Smooth muscle cell (in vitro differentiated cells): ENCODE results near the gene DHPS. TPM values are rescaled to one million over a fixed set of nuclear protein-coding genes. Genes with fewer than 3 reads are reported as not detected.

Source experiments
- DNase-seq: peaks from one replicate; lab custom pipeline; 2025; ENCODE audit not compliant: unreplicated experiment; lab: John Stamatoyannopoulos, UW
- H2AFZ ChIP-seq: fragments of 200-600 bp; sonication (generic); 2 replicates; pipeline ENCODE4 v1.6.0; 2016; ENCODE audit warnings: antibody characterized with exemption, low read depth, mild to moderate bottlenecking
- H3F3A ChIP-seq: fragments of 200-600 bp; sonication (generic); 2 replicates; pipeline ENCODE4 v1.6.0; 2017; ENCODE audit warnings: antibody characterized with exemption, low read depth
- H3K27ac ChIP-seq: fragments of 200-600 bp; sonication (generic); 2 replicates; pipeline ENCODE4 v1.5.1; 2016; ENCODE audit warnings: low read depth, mild to moderate bottlenecking
- H3K27me3 ChIP-seq: fragments of 200-600 bp; sonication (generic); 2 replicates; pipeline ENCODE4 v1.6.1; 2016; ENCODE audit warnings: low read depth, mild to moderate bottlenecking
- H3K36me3 ChIP-seq: fragments of 200-600 bp; sonication (generic); 2 replicates; pipeline ENCODE4 v1.5.1; 2016; ENCODE audit warnings: low read depth
- H3K4me1 ChIP-seq: fragments of 200-600 bp; sonication (generic); 2 replicates; pipeline ENCODE4 v1.5.1; 2016; ENCODE audit warnings: low read depth
- H3K4me2 ChIP-seq: fragments of 200-600 bp; sonication (generic); 2 replicates; pipeline ENCODE4 v1.6.0; 2016; ENCODE audit warnings: mild to moderate bottlenecking
- H3K4me3 ChIP-seq: fragments of 200-600 bp; sonication (generic); 2 replicates; pipeline ENCODE4 v1.5.1; 2016; ENCODE audit warnings: mild to moderate bottlenecking
- H3K79me2 ChIP-seq: fragments of 200-600 bp; sonication (generic); 2 replicates; pipeline ENCODE4 v1.6.0; 2016; ENCODE audit warnings: low read depth, mild to moderate bottlenecking
- H3K9ac ChIP-seq: fragments of 200-600 bp; sonication (generic); 2 replicates; pipeline ENCODE4 v1.6.0; 2016; ENCODE audit warnings: low read depth
- H3K9me3 ChIP-seq: fragments of 200-600 bp; sonication (generic); replicated peaks from 2 replicates; pipeline ENCODE4 v1.5.1; 2016; ENCODE audit warnings: low read depth
- H4K20me1 ChIP-seq: fragments of 200-600 bp; sonication (generic); 2 replicates; pipeline ENCODE4 v1.6.0; 2016; ENCODE audit warnings: low read depth
- CTCF ChIP-seq: fragments of 200-600 bp; sonication (generic); IDR thresholded peaks from 2 replicates; pipeline ENCODE4 v1.5.1; 2017; ENCODE audit warnings: borderline replicate concordance, mild to moderate bottlenecking, antibody characterized with exemption; ENCODE audit not compliant: insufficient read depth, poor library complexity, severe bottlenecking
- WGBS: methylation state at CpG from one replicate; pipeline ENCODE4 v1.1.7; 2016; ENCODE audit warnings: low lambda C conversion rate; 5-methylcytosine and 5-hydroxymethylcytosine counted together
- polyA plus RNA-seq: library from polyadenylated mRNA; unstranded; fragments of >200 nt; fragmentation: Nextera tagmentation; extraction: Ambion mirVana; gene quantifications from 2 replicates; pipeline ENCODE4 v1.2.1, GENCODE V29; 2016
- total RNA-seq: library from RNA; depleted of rRNA; stranded (reverse); fragments of >200 nt; gene quantifications from 2 replicates; pipeline ENCODE4 v1.2.3, GENCODE V29; 2014

The DHPS gene
- total and polyA plus RNA-seq, 2 experiments from 2014 or later, result 43.9 to 67.6 TPM

- H3K9ac ChIP-seq, result peak overlapping the region; percentile 37
- no peak for TF ChIP-seq CTCF
Observed at GRCh38 chr19:12723381-12723640, 41.6 kb upstream of the DHPS start.

GRCh38 chr19:12722566-12723380, 41.1 kb upstream of the DHPS start:
- WGBS, result under 1% methylated on average over 32 of the region's 32 CpGs
- TF ChIP-seq CTCF, result no peak
- Histone ChIP-seq H3K4me1 (peaks cover 7% of the 10 kb centered on the region), H3K9ac (peak overlapping the region; percentile 85), H3K4me2 (peak overlapping the region; percentile 96), H3K79me2 (peaks cover 42% of the 10 kb centered on the region), H2AFZ (peak overlapping the region; percentile 59), H3K27me3 (no peaks in the 10 kb centered on the region), H3K36me3 (no peaks in the 10 kb centered on the region), H3K9me3 (no peaks in the 10 kb centered on the region), H4K20me1 (peaks cover 24% of the 10 kb centered on the region), H3K4me3 (peak overlapping the region; percentile 82), H3K27ac (peak overlapping the region; percentile 85), H3F3A (peaks cover 8% of the 10 kb centered on the region)
- peak; percentile 68 for DNase-seq

More at GRCh38 chr19:12723381-12723640, 41.6 kb upstream of the DHPS start:
- Histone ChIP-seq H3K27me3 (no peaks in the 10 kb centered on the region), H2AFZ (peak overlapping the region; percentile 54), H3K4me2 (peak overlapping the region; percentile 96), H3K36me3 (no peaks in the 10 kb centered on the region), H3K9me3 (no peaks in the 10 kb centered on the region), H3K27ac (peak overlapping the region; percentile 69), H3K4me1 (peaks cover 7% of the 10 kb centered on the region), H4K20me1 (peaks cover 24% of the 10 kb centered on the region), H3K4me3 (peak overlapping the region; percentile 82), H3K79me2 (peaks cover 37% of the 10 kb centered on the region), H3F3A (peaks cover 8% of the 10 kb centered on the region)
- WGBS, result 2% methylated on average over 7 of the region's 7 CpGs
- DNase-seq, result no peak

DNA sequence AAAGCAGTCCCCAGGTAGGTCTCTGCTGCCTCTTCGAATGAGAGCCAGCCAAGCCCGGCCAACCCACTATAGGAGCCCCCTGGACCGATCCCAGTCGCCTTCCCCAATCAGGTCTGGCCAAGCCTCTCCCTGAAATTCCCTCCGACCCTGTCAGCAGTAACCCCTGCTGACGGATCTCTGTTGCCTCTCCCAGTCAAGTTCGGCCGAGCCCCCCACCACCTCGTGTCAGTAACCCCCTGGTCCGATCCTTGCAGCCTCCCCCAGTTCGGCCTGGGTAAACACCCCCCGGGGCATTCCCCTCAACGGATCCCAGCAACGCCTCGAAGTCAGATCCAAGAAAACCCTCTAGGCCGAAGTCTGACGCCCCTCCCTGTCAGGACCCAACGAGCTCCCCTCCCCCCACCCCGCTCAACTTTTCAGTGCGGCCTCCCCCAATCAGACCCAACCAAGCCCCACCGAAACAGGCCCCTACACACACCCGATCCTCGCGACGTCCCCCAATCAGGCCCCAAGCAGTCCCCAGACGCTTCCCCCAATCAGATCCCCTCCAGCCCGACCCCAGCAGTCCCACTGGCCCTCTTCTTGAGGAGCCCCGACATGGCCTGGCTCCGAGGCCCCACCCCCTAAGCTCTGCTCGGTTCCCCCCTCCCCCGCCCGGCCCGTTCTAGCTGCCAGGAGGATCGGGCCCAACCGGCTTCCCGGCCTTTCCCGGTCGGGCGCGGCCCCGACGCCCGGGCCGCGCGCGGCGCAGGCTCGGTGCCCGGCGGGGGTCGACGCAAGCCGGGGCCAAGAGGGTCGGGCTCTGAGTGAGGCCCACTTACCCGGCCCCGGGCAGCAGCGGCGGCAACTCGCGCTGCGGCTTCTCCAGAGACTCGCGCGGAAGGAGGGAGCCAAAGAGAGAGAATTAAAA, 40.2 kb upstream of the DHPS start:
- WGBS, result under 1% methylated on average over 32 of the region's 65 CpGs
- H3K36me3 ChIP-seq, result no peaks in the 10 kb centered on the region
- H3K9me3 ChIP-seq, result no peaks in the 10 kb centered on the region
- H2AFZ ChIP-seq, result peak overlapping the region; percentile 57
- H3K79me2 ChIP-seq, result peaks cover 51% of the 10 kb centered on the region
- H4K20me1 ChIP-seq, result peaks cover 25% of the 10 kb centered on the region
- H3K9ac ChIP-seq, result peak overlapping the region; percentile 85
- peak overlapping the region; percentile 96 for H3K4me2 ChIP-seq
- H3K27me3 ChIP-seq, result no peaks in the 10 kb centered on the region
- H3K4me3 ChIP-seq, result peak overlapping the region; percentile 82
- H3F3A ChIP-seq, result peaks cover 8% of the 10 kb centered on the region
- peak; percentile 52 for DNase-seq
- TF ChIP-seq CTCF, result no peak
- peaks cover 7% of the 10 kb centered on the region for H3K4me1 ChIP-seq
- H3K27ac ChIP-seq, result peak overlapping the region; percentile 85
